Urinary bladder (tissue), 4 donors: ENCODE data around the gene FOXA3. TPM values are rescaled to one million over a fixed set of nuclear protein-coding genes. Genes with fewer than 3 reads are reported as not detected.

Experiments
- DNase-seq: peaks from one replicate; pipeline ENCODE4 v3.0.0-alpha.2; 2015; ENCODE audit errors: extremely low spot score
- H3K27ac ChIP-seq: one replicate; pipeline ENCODE4 v1.5.1; 2013; ENCODE audit warnings: low read depth, mild to moderate bottlenecking, moderate library complexity
- H3K36me3 ChIP-seq: one replicate; pipeline ENCODE4 v1.6.1; 2013; ENCODE audit warnings: mild to moderate bottlenecking, moderate library complexity; ENCODE audit not compliant: insufficient read depth
- H3K4me1 ChIP-seq: one replicate; pipeline ENCODE4 v1.6.1; 2013; ENCODE audit warnings: mild to moderate bottlenecking, moderate library complexity; ENCODE audit not compliant: insufficient read depth
- H3K4me3 ChIP-seq: one replicate; pipeline ENCODE4 v1.5.1; 2013; ENCODE audit warnings: low read depth, low read length
- WGBS: extraction: QIAGEN DNeasy Blood & Tissue Kit; methylation state at CpG from one replicate; pipeline ENCODE4 v1.1.7; 2013; 5-methylcytosine and 5-hydroxymethylcytosine counted together
- polyA plus RNA-seq: library from polyadenylated mRNA; stranded (reverse); fragments of 200-250 nt; gene quantifications from one replicate; pipeline ENCODE4 v1.2.3, GENCODE V29; 2013
- total RNA-seq: library from RNA; depleted of rRNA; stranded (reverse); fragments of >200 nt; gene quantifications from one replicate; pipeline ENCODE4 v1.2.3, GENCODE V29; 2014
- donor health status: healthy with polysubstance abuse.
- donor health status: healthy.

The FOXA3 gene
- total and polyA plus RNA-seq, 2 donors, result 0.11 TPM; not detected in 1

DNA sequence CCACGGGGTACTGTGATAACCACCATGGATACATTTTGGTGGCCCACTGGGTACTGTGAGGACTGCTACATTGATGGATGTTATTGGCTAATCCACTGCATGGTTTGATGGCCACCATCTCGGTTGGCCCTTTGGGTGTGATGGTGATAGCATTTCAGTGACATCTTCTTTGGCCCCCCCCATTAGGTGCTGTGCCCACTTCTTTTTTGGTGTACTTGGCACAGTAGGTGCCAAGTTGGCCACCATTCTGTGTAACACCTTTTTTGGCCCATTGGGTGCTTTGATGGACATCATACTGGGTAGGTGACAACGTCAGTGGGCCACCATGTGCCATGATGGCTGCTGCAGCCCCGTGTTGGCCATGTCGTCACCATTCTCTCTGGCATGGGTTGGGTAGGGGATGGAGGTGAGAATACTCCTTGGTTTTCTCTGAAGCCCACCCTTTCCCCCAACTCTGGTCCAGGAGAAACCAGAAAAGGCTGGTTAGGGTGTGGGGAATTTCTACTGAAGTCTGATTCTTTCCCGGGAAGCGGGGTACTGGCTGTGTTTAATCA is 9.2 kb downstream of the FOXA3 start:
- H3K27ac ChIP-seq, result no peak overlapping the region
- WGBS, result 87% methylated on average over 7 of the region's 7 CpGs
- no peak overlapping the region for H3K4me3 ChIP-seq
- no peak for DNase-seq
- H3K4me1 ChIP-seq, result no peaks in the 10 kb centered on the region
- no peaks in the 10 kb centered on the region for H3K36me3 ChIP-seq

- 84% methylated on average over 7 of the region's 7 CpGs for WGBS
- H3K4me3 ChIP-seq, result no peak overlapping the region
- no peaks in the 10 kb centered on the region for H3K36me3 ChIP-seq
- no peak for DNase-seq
- H3K4me1 ChIP-seq, result peaks cover 1% of the 10 kb centered on the region
- no peak overlapping the region for H3K27ac ChIP-seq
These were observed 10.5 kb downstream of the FOXA3 start for GRCh38 chr19:45874620-45874966.

DNA sequence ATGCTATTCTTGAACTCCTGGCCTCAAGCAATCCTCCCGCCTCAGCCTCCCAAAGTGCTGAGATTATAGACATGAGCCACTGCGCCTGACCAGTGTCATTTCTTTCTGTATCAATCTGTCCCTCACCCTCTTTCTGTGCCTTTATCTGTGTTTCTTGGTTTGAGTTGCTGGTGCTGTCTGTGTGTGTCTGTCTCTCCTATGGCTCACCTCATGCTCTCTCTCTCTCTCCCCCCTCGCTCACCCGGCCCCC is 12.0 kb downstream of the FOXA3 start:
- H3K4me3 ChIP-seq, result no peak overlapping the region
- 58% methylated on average over 4 of the region's 4 CpGs for WGBS
- H3K36me3 ChIP-seq, result no peaks in the 10 kb centered on the region
- DNase-seq, result no peak
- peaks cover 1% of the 10 kb centered on the region for H3K4me1 ChIP-seq
- H3K27ac ChIP-seq, result no peak overlapping the region

DNA sequence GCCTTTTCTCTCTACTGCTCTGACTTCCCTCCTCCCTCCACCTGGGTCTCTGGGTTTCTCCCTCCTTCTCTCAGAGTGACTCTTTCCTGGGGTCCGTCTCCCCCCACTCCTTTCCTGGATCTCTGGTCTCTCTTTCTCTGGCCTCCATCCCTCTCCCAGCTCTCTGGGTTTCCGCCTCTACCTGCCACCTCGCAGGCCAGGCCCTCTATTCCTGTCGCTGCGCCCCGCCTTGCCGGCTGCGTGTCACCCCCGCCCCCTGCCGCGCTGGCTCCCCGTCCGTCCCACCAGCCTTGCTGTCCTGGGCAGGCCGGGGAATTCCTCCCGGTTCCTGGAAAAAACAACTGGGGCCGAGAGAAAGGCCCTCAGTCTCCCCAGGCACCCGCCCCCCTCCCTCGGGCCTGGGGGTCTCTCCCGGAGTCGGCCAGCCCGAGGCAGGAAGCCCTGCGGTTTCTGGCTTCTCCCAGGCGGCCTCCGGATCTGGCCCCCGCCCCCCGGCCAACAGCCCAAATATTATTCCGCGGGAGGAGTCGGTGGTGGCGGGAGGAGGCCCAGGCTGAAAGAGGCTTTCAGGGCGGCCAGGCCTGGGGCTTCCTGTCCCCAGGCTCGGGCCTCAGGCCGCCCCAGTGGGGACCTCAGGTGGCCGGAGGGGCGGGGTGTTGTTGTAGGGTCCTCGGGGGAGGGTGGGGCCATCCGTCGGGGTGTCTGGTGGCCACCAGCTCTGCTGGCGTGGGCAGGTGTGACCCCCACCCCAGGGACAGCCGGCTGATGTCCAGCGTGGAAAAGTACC is 12.5 kb downstream of the FOXA3 start:
- Histone ChIP-seq H3K4me1 (peaks cover 1% of the 10 kb centered on the region), H3K27ac (no peak overlapping the region), H3K4me3 (peak overlapping the region; percentile 16), H3K36me3 (no peaks in the 10 kb centered on the region)
- no peak for DNase-seq
- 12% methylated on average over 41 of the region's 41 CpGs for WGBS

GRCh38 chr19:45878043-45878794 is 14.1 kb downstream of the FOXA3 start:
- H3K4me1 ChIP-seq, result peaks cover 1% of the 10 kb centered on the region
- no peaks in the 10 kb centered on the region for H3K36me3 ChIP-seq
- no peak overlapping the region for H3K27ac ChIP-seq
- DNase-seq, result no peak
- no peak overlapping the region for H3K4me3 ChIP-seq
- WGBS, result 77% methylated on average over 11 of the region's 11 CpGs

DNA sequence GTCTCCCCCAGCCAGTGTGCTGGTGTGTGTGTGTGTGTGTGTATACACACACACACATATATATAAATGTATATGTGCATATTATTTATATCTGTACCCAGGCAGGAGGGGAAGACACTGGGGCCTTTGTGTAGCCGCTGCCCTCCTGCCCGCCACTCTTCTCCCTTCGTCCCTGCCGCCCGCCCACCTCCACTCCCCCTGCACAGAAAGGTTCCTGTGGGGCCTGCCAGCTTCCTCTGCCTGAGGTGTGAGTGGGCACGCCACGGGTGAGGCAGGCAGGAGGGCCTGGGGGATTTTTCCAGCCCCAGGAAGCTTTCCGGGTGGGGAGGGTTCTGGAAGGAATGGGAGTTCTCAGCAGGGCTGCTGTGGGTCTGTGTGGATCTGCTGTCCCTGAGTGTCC is 14.9 kb downstream of the FOXA3 start:
- DNase-seq, result no peak
- no peak overlapping the region for H3K4me3 ChIP-seq
- H3K4me1 ChIP-seq, result peaks cover 1% of the 10 kb centered on the region
- 73% methylated on average over 8 of the region's 8 CpGs for WGBS
- H3K36me3 ChIP-seq, result no peaks in the 10 kb centered on the region
- no peak overlapping the region for H3K27ac ChIP-seq

DNA sequence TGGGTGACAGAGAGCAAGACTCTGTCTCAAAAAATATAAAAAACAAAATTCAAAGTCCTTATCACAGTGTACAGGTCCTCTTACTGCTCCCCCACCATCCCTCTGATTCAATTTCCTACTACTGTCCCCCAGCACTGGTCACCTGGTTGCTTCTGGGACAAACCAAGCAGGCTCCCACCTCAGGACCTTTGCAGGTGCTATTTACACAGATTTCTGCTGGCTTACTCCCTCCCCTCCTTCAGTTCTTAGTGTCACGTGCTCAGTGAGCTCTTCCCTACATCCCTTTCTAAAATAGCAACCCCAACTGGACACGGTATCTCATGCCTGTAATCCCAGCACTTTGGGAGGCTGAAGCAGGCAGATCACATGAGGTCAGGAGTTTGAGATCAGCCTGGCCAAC is 15.8 kb downstream of the FOXA3 start:
- peaks cover 1% of the 10 kb centered on the region for H3K4me1 ChIP-seq

GRCh38 chr19:45881082-45881908 is 17.2 kb downstream of the FOXA3 start:
- no peak overlapping the region for H3K4me3 ChIP-seq
- H3K36me3 ChIP-seq, result no peaks in the 10 kb centered on the region
- H3K4me1 ChIP-seq, result peaks cover 1% of the 10 kb centered on the region
- H3K27ac ChIP-seq, result no peak overlapping the region
- no peak for DNase-seq
- whole genome bisulfite sequencing, result 73% methylated on average over 10 of the region's 10 CpGs

More for the DNA sequence above, 15.8 kb downstream of the FOXA3 start:
- Histone ChIP-seq H3K27ac (no peak overlapping the region), H3K4me3 (no peak overlapping the region), H3K36me3 (no peaks in the 10 kb centered on the region)
- 79% methylated on average over 2 of the region's 2 CpGs for WGBS
- no peak for DNase-seq

GRCh38 chr19:45881909-45882528 is 17.9 kb downstream of the FOXA3 start:
- Histone ChIP-seq H3K36me3 (no peaks in the 10 kb centered on the region), H3K4me3 (no peak overlapping the region), H3K4me1 (peaks cover 1% of the 10 kb centered on the region), H3K27ac (no peak overlapping the region)
- no peak for DNase-seq
- 55% methylated on average over 4 of the region's 4 CpGs for WGBS

- Histone ChIP-seq H3K36me3 (no peaks in the 10 kb centered on the region), H3K4me1 (peaks cover 1% of the 10 kb centered on the region), H3K4me3 (no peak overlapping the region), H3K27ac (no peak overlapping the region)
- peak; percentile 48 for DNase-seq
- WGBS, result 17% methylated on average over 47 of the region's 47 CpGs
These were observed 18.8 kb downstream of the FOXA3 start for GRCh38 chr19:45882652-45883585.

DNA sequence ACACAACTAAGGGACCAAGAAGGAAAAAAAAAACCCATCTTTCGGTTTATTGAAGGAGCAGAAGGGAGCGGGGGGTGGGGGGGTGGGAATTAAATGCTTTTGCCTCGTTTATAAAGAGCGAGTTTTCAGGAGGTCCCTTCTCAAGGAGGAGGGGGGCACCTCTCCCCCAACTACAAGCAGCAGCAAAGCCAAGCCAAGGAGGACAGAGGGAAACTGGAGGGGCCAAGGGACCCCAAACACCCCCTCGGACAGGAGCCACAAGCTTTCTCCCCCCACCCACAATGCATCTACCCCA is 19.4 kb downstream of the FOXA3 start:
- 29% methylated on average over 5 of the region's 5 CpGs for WGBS
- DNase-seq, result no peak
- Histone ChIP-seq H3K4me3 (peak overlapping the region; percentile 3), H3K4me1 (peaks cover 1% of the 10 kb centered on the region), H3K36me3 (no peaks in the 10 kb centered on the region), H3K27ac (no peak overlapping the region)

DNA sequence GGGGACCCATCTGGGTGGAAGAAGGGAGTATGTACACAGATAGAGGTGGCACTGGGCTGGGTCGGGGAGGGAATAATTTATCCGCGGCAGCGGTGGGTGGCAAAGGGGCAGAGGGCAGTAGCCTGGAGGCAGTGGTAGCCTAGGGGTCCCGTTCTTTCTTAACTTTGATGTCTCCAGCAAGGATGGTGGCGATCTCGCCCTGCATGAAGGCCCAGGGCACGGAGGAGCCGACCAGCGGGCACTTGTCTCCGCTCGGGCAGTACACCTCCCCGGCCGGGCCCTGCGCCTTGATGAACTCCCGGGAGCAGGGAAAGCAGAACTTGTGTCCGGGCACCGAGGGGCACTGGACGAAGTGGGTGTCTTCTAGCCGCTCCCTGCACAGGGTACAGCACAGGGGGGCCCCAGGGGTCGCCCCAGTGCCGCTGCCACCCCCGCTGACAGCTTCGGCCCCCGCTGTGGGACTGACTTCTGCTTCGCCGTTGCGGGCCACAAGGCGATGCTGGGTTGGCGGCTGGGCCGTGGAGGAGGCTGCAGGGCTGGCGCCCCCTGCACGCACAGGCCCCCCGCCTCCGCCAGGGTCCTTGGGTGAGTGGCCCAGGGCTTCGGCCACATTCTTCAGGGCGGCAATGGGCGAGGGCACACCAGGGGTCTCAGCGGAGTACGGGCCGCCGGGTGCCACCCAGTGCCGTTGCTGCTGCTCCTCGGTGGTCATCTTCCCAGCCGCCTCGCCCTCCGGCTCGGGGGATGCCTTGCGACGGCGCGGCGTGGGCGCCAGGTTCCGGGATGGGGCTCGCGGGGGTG is 20.0 kb downstream of the FOXA3 start:
- Histone ChIP-seq H3K36me3 (no peaks in the 10 kb centered on the region), H3K4me1 (no peaks in the 10 kb centered on the region), H3K4me3 (peak overlapping the region; percentile 3), H3K27ac (no peak overlapping the region)
- WGBS, result 91% methylated on average over 57 of the region's 57 CpGs
- DNase-seq, result no peak
